A549 (cell line): ENCODE results near the gene XPNPEP1. TPM values are rescaled to one million over a fixed set of nuclear protein-coding genes. Genes with fewer than 3 reads are reported as not detected.

Experiments
- ATAC-seq, 2 experiments: fragments of 200-7000 bp in 1 of 2; fragments of >200 bp in 1 of 2; cut with Nextera tagmentation in 1 of 2; cut with Tn5 transposase in 1 of 2; 3 replicates each; pipeline versions ENCODE4 v1.8.0 to v1.9.1; 2018 to 2020; ENCODE audit warnings: mild to moderate bottlenecking in 1 of 2, moderate library complexity in 1 of 2
- CTCF ChIA-PET: fragments of 300-600 bp; sonication (Branson Sonifier 250); formaldehyde crosslinking; extraction: SDS; loops from one replicate; lab custom pipeline; 2021; ENCODE audit warnings: antibody characterized with exemption, inconsistent platforms; lab: Yijun Ruan, JAX
- POLR2A ChIA-PET: fragments of 350-600 bp; formaldehyde crosslinking; extraction: SDS; loops from one replicate; lab custom pipeline; 2021; ENCODE audit warnings: antibody characterized with exemption, inconsistent platforms; lab: Yijun Ruan, JAX
- DNase-seq, 2 experiments: peaks; one replicate each; pipeline versions ENCODE4 v3.0.0 to v3.0.0-alpha.2; 2011 to 2016; ENCODE audit warnings: low read depth in 1 of 2, low spot score in 1 of 2
- FAIRE-seq: peaks from 2 replicates; lab custom pipeline; 2011; peaks lifted over from hg19 to GRCh38; lab: Jason Lieb, UNC
- H3K27ac ChIP-seq, 2 experiments: fragments of >200 bp; sonication (Bioruptor Twin); formaldehyde crosslinking; 3 replicates each; pipeline ENCODE4 v1.5.1; 2016 to 2017
- H3K4me1 ChIP-seq: fragments of >200 bp; sonication (Bioruptor Twin); formaldehyde crosslinking; 3 replicates; pipeline ENCODE4 v1.6.1; 2016
- H3K4me2 ChIP-seq: fragments of >200 bp; sonication (Bioruptor Twin); formaldehyde crosslinking; 3 replicates; pipeline ENCODE4 v1.6.1; 2016
- H3K4me3 ChIP-seq: fragments of >200 bp; sonication (Bioruptor Twin); formaldehyde crosslinking; 3 replicates; pipeline ENCODE4 v1.5.1; 2016
- H3K9me3 ChIP-seq: fragments of >200 bp; sonication (Bioruptor Twin); formaldehyde crosslinking; 3 replicates; pipeline ENCODE4 v1.6.1; 2016
- ATOH8 ChIP-seq: fragments of 250-450 bp; sonication (Bioruptor Pico); IDR thresholded peaks from 2 replicates; pipeline ENCODE4 v1.5.0; 2020; ENCODE audit warnings: low read depth, mild to moderate bottlenecking, moderate library complexity
- BHLHE40 ChIP-seq: IDR thresholded peaks from 2 replicates; pipeline ENCODE4 v1.6.1; 2012; ENCODE audit warnings: low read depth, low read length, inconsistent platforms
- CBX8 ChIP-seq: fragments of 200-600 bp; sonication (generic); IDR thresholded peaks from 2 replicates; pipeline ENCODE4 v1.6.1; 2016
- E2F6 ChIP-seq: IDR thresholded peaks from 2 replicates; pipeline ENCODE4 v1.6.1; 2012; ENCODE audit warnings: low read depth, borderline replicate concordance
- ELK1 ChIP-seq: fragments of 150-350 bp; IDR thresholded peaks from 2 replicates; pipeline ENCODE4 v1.6.1; 2014; ENCODE audit warnings: low read depth, mild to moderate bottlenecking, low read length
- EP300 ChIP-seq, 2 experiments: fragments of >200 bp; sonication (Bioruptor Twin); formaldehyde crosslinking; IDR thresholded peaks; 2 replicates in 1 of 2; 3 replicates in 1 of 2; pipeline ENCODE4 v1.6.1; 2016 to 2017
- HEYL ChIP-seq: fragments of 250-450 bp; sonication (Bioruptor Pico); IDR thresholded peaks from 2 replicates; pipeline ENCODE4 v1.8.0; 2021; ENCODE audit warnings: mild to moderate bottlenecking, moderate library complexity
- HOXA7 ChIP-seq: fragments of 250-450 bp; sonication (Bioruptor Pico); IDR thresholded peaks from 2 replicates; pipeline ENCODE4 v1.5.0; 2020; ENCODE audit warnings: mild to moderate bottlenecking, moderate library complexity
- HOXB13 ChIP-seq: fragments of 250-450 bp; sonication (Bioruptor Pico); IDR thresholded peaks from 2 replicates; pipeline ENCODE4 v1.5.0; 2020; ENCODE audit warnings: low read depth, mild to moderate bottlenecking, moderate library complexity
- HOXB5 ChIP-seq: fragments of 250-450 bp; sonication (Bioruptor Pico); IDR thresholded peaks from 2 replicates; pipeline ENCODE4 v1.5.0; 2020; ENCODE audit warnings: mild to moderate bottlenecking, moderate library complexity
- JUNB ChIP-seq: fragments of >200 bp; sonication (Bioruptor Twin); formaldehyde crosslinking; IDR thresholded peaks from 2 replicates; pipeline ENCODE4 v1.6.1; 2016
- MAFK ChIP-seq: fragments of 450-650 bp; IDR thresholded peaks from 2 replicates; pipeline ENCODE4 v1.6.1; 2014; ENCODE audit not compliant: partially characterized antibody
- NFE2L2 ChIP-seq: fragments of 150-350 bp; conservative IDR thresholded peaks from 2 replicates; pipeline ENCODE4 v1.6.1; 2014; ENCODE audit warnings: low read length
- PBX3 ChIP-seq: IDR thresholded peaks from 2 replicates; pipeline ENCODE4 v1.6.1; 2012
- PHF8 ChIP-seq: fragments of 200-600 bp; sonication (generic); IDR thresholded peaks from 2 replicates; pipeline ENCODE4 v1.6.1; 2016; ENCODE audit warnings: low read depth, mild to moderate bottlenecking, antibody characterized with exemption, moderate library complexity, borderline replicate concordance
- POLR2AphosphoS2 ChIP-seq: conservative IDR thresholded peaks from 2 replicates; pipeline ENCODE4 v1.6.1; 2012; ENCODE audit warnings: low read length, improper control_type of control experiment, inconsistent platforms
- RAD21 ChIP-seq, 2 experiments: fragments of >200 bp in 1 of 2; sonication (Bioruptor Twin) in 1 of 2; formaldehyde crosslinking in 1 of 2; IDR thresholded peaks in 1 of 2; conservative IDR thresholded peaks in 1 of 2; 2 replicates in 1 of 2; 3 replicates in 1 of 2; pipeline ENCODE4 v1.6.1; 2012 to 2018; ENCODE audit warnings: inconsistent platforms in 1 of 2
- RARB ChIP-seq: fragments of 250-450 bp; sonication (Bioruptor Pico); IDR thresholded peaks from 2 replicates; pipeline ENCODE4 v1.8.0; 2021; ENCODE audit warnings: mild to moderate bottlenecking, moderate library complexity
- RNF2 ChIP-seq: fragments of 200-600 bp; sonication (generic); IDR thresholded peaks from 2 replicates; pipeline ENCODE4 v1.6.1; 2016; ENCODE audit warnings: low read depth, mild to moderate bottlenecking, antibody characterized with exemption, moderate library complexity, borderline replicate concordance
- TFCP2L1 ChIP-seq: fragments of 250-450 bp; sonication (Bioruptor Pico); IDR thresholded peaks from 2 replicates; pipeline ENCODE4 v1.5.0; 2021; ENCODE audit warnings: mild to moderate bottlenecking
- ZFP36 ChIP-seq: fragments of 450-650 bp; IDR thresholded peaks from 2 replicates; pipeline ENCODE4 v1.6.1; 2014; ENCODE audit warnings: borderline replicate concordance; ENCODE audit not compliant: partially characterized antibody
- ZSCAN20 ChIP-seq: fragments of 250-450 bp; sonication (Bioruptor Pico); IDR thresholded peaks from 2 replicates; pipeline ENCODE4 v1.8.0; 2022; ENCODE audit warnings: mild to moderate bottlenecking, moderate library complexity
- WGBS: methylation state at CpG from one replicate; pipeline ENCODE4 v1.1.6; 2017; ENCODE audit errors: missing lambda C conversion rate; 5-methylcytosine and 5-hydroxymethylcytosine counted together
- polyA plus RNA-seq, 4 experiments: library from polyadenylated mRNA; depleted of rRNA in 3 of 4; stranded (reverse); fragments of >200 nt; fragmentation: RNase III in 1 of 4; extraction: RNeasy Plus Mini Kit Qiagen cat#74134 plus additional on column Dnase treatment in 1 of 4; gene quantifications; 2 replicates in 3 of 4; 3 replicates in 1 of 4; pipeline ENCODE4 v1.2.3, GENCODE V29; 2011 to 2017
- TF ChIP-seq, protein P1 (sequence below): fragments of >200 bp; sonication (Bioruptor Twin); formaldehyde crosslinking; IDR thresholded peaks from 2 replicates; pipeline ENCODE4 v1.6.1; 2016
- TF ChIP-seq, protein P2 (sequence below): fragments of 250-450 bp; sonication (Bioruptor Pico); IDR thresholded peaks from 2 replicates; pipeline ENCODE4 v1.5.0; 2021; ENCODE audit warnings: mild to moderate bottlenecking, moderate library complexity, borderline replicate concordance
- TF ChIP-seq, protein P3 (sequence below): fragments of 450-650 bp; IDR thresholded peaks from 2 replicates; pipeline ENCODE4 v1.6.1; 2014; ENCODE audit warnings: antibody characterized with exemption

XPNPEP1 gene
- polyA plus RNA-seq, 2 of the 4 experiments (the other 2 are of a cell fraction), result 32.5 to 53.9 TPM

DNA sequence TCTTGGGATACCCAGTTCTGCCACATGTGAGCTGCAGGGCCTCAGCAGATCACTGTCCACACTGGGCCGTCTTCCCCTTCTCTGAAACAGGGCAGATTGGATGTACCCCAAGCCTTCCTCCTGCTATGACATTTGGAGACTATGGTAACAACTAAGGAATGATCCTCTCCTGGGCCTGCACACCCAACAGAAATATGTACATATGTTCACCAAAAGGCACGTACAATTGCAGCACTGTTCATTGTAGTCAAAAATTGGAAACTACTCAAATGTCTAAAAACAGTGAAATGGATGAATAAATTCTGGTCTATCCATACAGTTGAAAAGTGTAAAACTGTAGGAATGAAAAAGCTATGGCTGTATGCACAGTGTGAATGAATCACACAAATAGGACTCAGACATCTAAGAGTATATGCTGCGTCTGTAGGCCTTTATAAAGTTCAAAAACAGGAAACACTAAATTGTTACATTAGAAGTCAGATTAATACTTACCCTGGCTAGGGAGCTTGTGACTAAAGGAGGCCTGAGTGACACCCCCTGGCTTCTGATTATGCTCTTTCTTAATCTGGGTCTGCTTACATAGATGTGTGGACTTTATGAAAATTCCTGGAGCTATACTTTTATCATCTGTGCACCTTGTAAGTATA, 16.1 kb upstream of the XPNPEP1 start (continued):
- TF ChIP-seq PBX3, result no peak

GRCh38 chr10:109937460-109938065, 14.3 kb upstream of the XPNPEP1 start:
- Histone ChIP-seq H3K4me3 (no peak overlapping the region), H3K9me3 (no peaks in the 10 kb centered on the region), H3K27ac (no peak overlapping the region), H3K4me2 (no peak overlapping the region), H3K4me1 (no peaks in the 10 kb centered on the region)
- DNase-seq (no peak), ATAC-seq (no peak), FAIRE-seq (no peak)
- TF ChIP-seq MAFK (no peak), POLR2AphosphoS2 (no peak), RNF2 (no peak), RAD21 (conservative IDR thresholded peaks at IDR 0.05 in 1 of 2, IDR thresholded peaks at IDR 0.05 in 1 of 2) (no peak), TFCP2L1 (no peak), NFE2L2 (no peak), CBX8 (no peak), E2F6 (no peak), HEYL (CRISPR knock-in tag) (no peak), EP300 (IDR thresholded peaks at IDR 0.05) (no peak), HOXB5 (CRISPR knock-in tag) (no peak), BHLHE40 (no peak), JUNB (no peak), HOXA7 (CRISPR knock-in tag) (no peak)
- TF ChIP-seq, protein P1, sequence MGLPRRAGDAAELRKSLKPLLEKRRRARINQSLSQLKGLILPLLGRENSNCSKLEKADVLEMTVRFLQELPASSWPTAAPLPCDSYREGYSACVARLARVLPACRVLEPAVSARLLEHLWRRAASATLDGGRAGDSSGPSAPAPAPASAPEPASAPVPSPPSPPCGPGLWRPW, result no peak
- TF ChIP-seq, protein P2, sequence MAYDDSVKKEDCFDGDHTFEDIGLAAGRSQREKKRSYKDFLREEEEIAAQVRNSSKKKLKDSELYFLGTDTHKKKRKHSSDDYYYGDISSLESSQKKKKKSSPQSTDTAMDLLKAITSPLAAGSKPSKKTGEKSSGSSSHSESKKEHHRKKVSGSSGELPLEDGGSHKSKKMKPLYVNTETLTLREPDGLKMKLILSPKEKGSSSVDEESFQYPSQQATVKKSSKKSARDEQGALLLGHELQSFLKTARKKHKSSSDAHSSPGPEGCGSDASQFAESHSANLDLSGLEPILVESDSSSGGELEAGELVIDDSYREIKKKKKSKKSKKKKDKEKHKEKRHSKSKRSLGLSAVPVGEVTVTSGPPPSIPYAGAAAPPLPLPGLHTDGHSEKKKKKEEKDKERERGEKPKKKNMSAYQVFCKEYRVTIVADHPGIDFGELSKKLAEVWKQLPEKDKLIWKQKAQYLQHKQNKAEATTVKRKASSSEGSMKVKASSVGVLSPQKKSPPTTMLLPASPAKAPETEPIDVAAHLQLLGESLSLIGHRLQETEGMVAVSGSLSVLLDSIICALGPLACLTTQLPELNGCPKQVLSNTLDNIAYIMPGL (CRISPR knock-in tag), result no peak
- WGBS, result 59% methylated on average over 6 of the region's 6 CpGs
- CTCF ChIA-PET, result interaction anchor here (2.1 kb wide), 1 partner anchor 12 kb away, joined by 5 read pairs; no protein-coding TSS in a partner anchor
- POLR2A ChIA-PET, result no interaction called here

DNA sequence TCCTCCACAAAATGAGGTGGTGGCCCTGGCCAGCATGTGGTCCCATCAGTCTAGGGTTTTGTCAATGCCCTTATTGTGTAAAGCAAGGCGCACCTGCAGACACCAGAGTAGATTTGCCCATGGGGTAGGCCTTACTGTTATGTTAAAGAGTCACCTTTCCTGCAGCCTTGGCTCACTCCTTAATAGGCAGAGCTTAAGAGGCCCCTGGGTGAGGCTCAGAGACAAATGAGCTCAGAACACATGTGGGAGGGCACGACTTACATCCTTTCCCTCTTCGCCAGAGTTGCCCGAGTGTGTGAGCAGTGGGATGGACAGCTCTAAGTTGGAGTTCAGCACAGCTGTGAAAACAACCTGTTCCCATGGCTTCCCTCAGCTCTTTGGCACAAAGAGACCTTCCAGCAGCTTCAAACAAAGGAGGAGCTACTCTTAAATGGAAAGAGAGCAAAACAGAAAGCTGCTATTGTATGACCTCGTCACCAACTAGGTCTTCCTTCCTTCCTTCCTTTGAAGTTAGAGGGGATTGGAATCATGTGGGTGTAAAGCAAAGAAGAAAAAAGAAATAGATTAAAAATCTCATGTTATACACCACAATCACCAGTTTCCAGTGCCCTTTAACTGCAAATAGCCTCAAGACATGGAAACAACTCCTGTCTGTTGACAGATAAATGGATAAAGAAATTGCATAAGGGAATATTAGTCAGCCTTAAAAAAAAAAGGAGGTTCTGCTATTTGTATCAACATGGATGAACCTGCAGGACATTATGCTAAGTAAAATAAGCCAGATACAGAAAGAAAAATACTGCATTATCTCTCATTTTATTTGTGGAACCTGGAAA, 11.9 kb upstream of the XPNPEP1 start:
- ChIA-PET POLR2A (interaction anchor here (1.2 kb wide), 1 partner anchor 12 kb away, joined by 5 read pairs; the partner anchor contains the start of gene XPNPEP1), CTCF (interaction anchor here (1.5 kb wide), 1 partner anchor 51 kb away, joined by 5 read pairs; no protein-coding TSS in a partner anchor)
- Histone ChIP-seq H3K4me1 (no peaks in the 10 kb centered on the region), H3K9me3 (no peaks in the 10 kb centered on the region), H3K4me3 (no peak overlapping the region), H3K27ac (no peak overlapping the region), H3K4me2 (no peak overlapping the region)
- no peak for FAIRE-seq
- no peak for ATAC-seq
- 75% methylated on average over 5 of the region's 5 CpGs for WGBS
- no peak for DNase-seq
- TF ChIP-seq ZFP36 (no peak), MAFK (no peak), RAD21 (conservative IDR thresholded peaks at IDR 0.05 in 1 of 2, IDR thresholded peaks at IDR 0.05 in 1 of 2) (no peak), PHF8 (no peak), ATOH8 (CRISPR knock-in tag) (no peak), HOXB13 (no peak), HOXA7 (CRISPR knock-in tag) (no peak), ELK1 (no peak), BHLHE40 (no peak), RARB (CRISPR knock-in tag) (no peak), ZSCAN20 (CRISPR knock-in tag) (no peak)
- TF ChIP-seq, protein P3, sequence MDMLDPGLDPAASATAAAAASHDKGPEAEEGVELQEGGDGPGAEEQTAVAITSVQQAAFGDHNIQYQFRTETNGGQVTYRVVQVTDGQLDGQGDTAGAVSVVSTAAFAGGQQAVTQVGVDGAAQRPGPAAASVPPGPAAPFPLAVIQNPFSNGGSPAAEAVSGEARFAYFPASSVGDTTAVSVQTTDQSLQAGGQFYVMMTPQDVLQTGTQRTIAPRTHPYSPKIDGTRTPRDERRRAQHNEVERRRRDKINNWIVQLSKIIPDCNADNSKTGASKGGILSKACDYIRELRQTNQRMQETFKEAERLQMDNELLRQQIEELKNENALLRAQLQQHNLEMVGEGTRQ, result no peak
